Right atrium auricular region (tissue), 2 donors: ENCODE data around the gene SETD6. TPM values are rescaled to one million over a fixed set of nuclear protein-coding genes. Genes with fewer than 3 reads are reported as not detected.

Source experiments
- DNase-seq: peaks from one replicate; pipeline ENCODE4 v3.0.0-alpha.2; 2019; ENCODE audit warnings: low spot score
- H3K27ac ChIP-seq, 2 donors: fragments of 200-600 bp; sonication (generic); 1 replicate in 1 of 2; 2 replicates in 1 of 2; pipeline ENCODE4 v1.5.1; 2016 to 2019
- H3K27me3 ChIP-seq, 2 donors: fragments of 200-600 bp; sonication (generic); one replicate each; pipeline versions ENCODE4 v1.5.1 to v1.6.0; 2017 to 2019
- H3K36me3 ChIP-seq: fragments of 200-600 bp; sonication (generic); one replicate; pipeline ENCODE4 v1.5.1; 2016
- H3K4me1 ChIP-seq, 2 donors: fragments of 200-600 bp; sonication (generic); one replicate each; pipeline versions ENCODE4 v1.5.1 to v1.6.0; 2017 to 2019
- H3K4me3 ChIP-seq, 2 donors: fragments of 200-600 bp; sonication (generic); 1 replicate in 1 of 2; 2 replicates in 1 of 2; pipeline ENCODE4 v1.5.1; 2017 to 2019; ENCODE audit warnings: mild to moderate bottlenecking in 1 of 2, moderate library complexity in 1 of 2
- H3K9me3 ChIP-seq, 2 donors: fragments of 200-600 bp; sonication (generic); one replicate each; pipeline ENCODE4 v1.5.1; 2019
- CTCF ChIP-seq, 2 donors: fragments of 200-600 bp; sonication (generic); IDR thresholded peaks; one replicate each; pipeline ENCODE4 v1.5.1; 2019; ENCODE audit warnings: antibody characterized with exemption in 2 of 2
- total RNA-seq, 2 donors: library from RNA; depleted of rRNA; stranded (reverse); fragments of >200 nt; gene quantifications; one replicate each; pipeline ENCODE4 v1.1.0, GENCODE V29; 2016

Gene SETD6
- total RNA-seq, 2 donors from 2014 or later = 11.9 to 12.9 TPM

GRCh38 chr16:58518980-58519368 lies 3.7 kb downstream of the SETD6 start:
- no peaks in the 10 kb centered on the region for H3K9me3 ChIP-seq
- H3K27me3 ChIP-seq = no peaks in the 10 kb centered on the region
- peaks cover 65% of the 10 kb centered on the region for H3K36me3 ChIP-seq
- H3K27ac ChIP-seq = no peak overlapping the region
- no peak overlapping the region for H3K4me3 ChIP-seq
- no peak for TF ChIP-seq CTCF (IDR thresholded peaks at IDR 0.05)
- DNase-seq = no peak
- peaks cover 0 to 18% of the 10 kb centered on the region in 2 donors for H3K4me1 ChIP-seq

GRCh38 chr16:58519707-58520106 lies 4.4 kb downstream of the SETD6 start:
- H3K27me3 ChIP-seq = no peaks in the 10 kb centered on the region
- peaks cover 0 to 12% of the 10 kb centered on the region in 2 donors for H3K4me1 ChIP-seq
- no peak for TF ChIP-seq CTCF (IDR thresholded peaks at IDR 0.05)
- H3K36me3 ChIP-seq = peaks cover 72% of the 10 kb centered on the region
- DNase-seq = no peak
- H3K27ac ChIP-seq = no peak overlapping the region
- H3K4me3 ChIP-seq = no peak overlapping the region
- H3K9me3 ChIP-seq = no peaks in the 10 kb centered on the region

GRCh38 chr16:58530179-58530578 lies 14.9 kb downstream of the SETD6 start:
- no peaks in the 10 kb centered on the region for H3K4me1 ChIP-seq
- H3K27ac ChIP-seq = no peak overlapping the region
- no peak for TF ChIP-seq CTCF (IDR thresholded peaks at IDR 0.05)
- no peaks in the 10 kb centered on the region for H3K9me3 ChIP-seq
- peaks cover 88% of the 10 kb centered on the region for H3K36me3 ChIP-seq
- H3K27me3 ChIP-seq = no peaks in the 10 kb centered on the region
- H3K4me3 ChIP-seq = no peak overlapping the region
- no peak for DNase-seq

GRCh38 chr16:58532414-58532813 lies 17.1 kb downstream of the SETD6 start:
- no peak overlapping the region for H3K4me3 ChIP-seq
- H3K9me3 ChIP-seq = no peaks in the 10 kb centered on the region
- H3K4me1 ChIP-seq = peaks cover 0 to 3% of the 10 kb centered on the region in 2 donors
- no peaks in the 10 kb centered on the region for H3K27me3 ChIP-seq
- DNase-seq = no peak
- no peak overlapping the region for H3K27ac ChIP-seq
- peaks cover 85% of the 10 kb centered on the region for H3K36me3 ChIP-seq
- no peak for TF ChIP-seq CTCF (IDR thresholded peaks at IDR 0.05)

GRCh38 chr16:58533751-58534470 lies 18.6 kb downstream of the SETD6 start:
- Histone ChIP-seq H3K27me3 (no peaks in the 10 kb centered on the region), H3K4me1 (peaks cover 0 to 3% of the 10 kb centered on the region in 2 donors), H3K4me3 (no peak overlapping the region), H3K36me3 (peaks cover 86% of the 10 kb centered on the region), H3K9me3 (no peaks in the 10 kb centered on the region), H3K27ac (peak overlapping the region; percentile 1 to 45)
- no peak for TF ChIP-seq CTCF (IDR thresholded peaks at IDR 0.05)
- DNase-seq = no peak

GRCh38 chr16:58535100-58535499 lies 19.8 kb downstream of the SETD6 start:
- no peaks in the 10 kb centered on the region for H3K27me3 ChIP-seq
- DNase-seq = no peak
- peak overlapping the region; percentile 1 to 45 for H3K27ac ChIP-seq
- H3K9me3 ChIP-seq = no peaks in the 10 kb centered on the region
- H3K4me3 ChIP-seq = no peak overlapping the region
- no peak for TF ChIP-seq CTCF (IDR thresholded peaks at IDR 0.05)
- H3K36me3 ChIP-seq = peaks cover 86% of the 10 kb centered on the region
- peaks cover 0 to 3% of the 10 kb centered on the region in 2 donors for H3K4me1 ChIP-seq
